Muscle of back (tissue), 11 donors: ENCODE results near the gene C22orf42. TPM values are rescaled to one million over a fixed set of nuclear protein-coding genes. Genes with fewer than 3 reads are reported as not detected.
A peak's percentile ranks its signal among the peaks of the same experiment; 100 is the strongest.
"Not testable (repeated sequence)": the region's sequence is repeated elsewhere in the genome, so short reads cannot be mapped to it uniquely, and the experiment has no call there.

Experiments
- DNase-seq, 3 donors: peaks; one replicate each; pipeline versions ENCODE4 v3.0.0 to v3.0.0-alpha.2; 2013
- polyA plus RNA-seq, 10 donors: library from polyadenylated mRNA; unstranded; fragments of 120-200 nt; gene quantifications; one replicate each; pipeline ENCODE4 v1.2.1, GENCODE V29; 2013; ENCODE audit not compliant: insufficient read length in 10 of 10

Gene C22orf42
- polyA plus RNA-seq, 10 donors, result 0.29 TPM; not detected in 9

GRCh38 chr22:32136881-32137280 is 22.2 kb downstream of the C22orf42 start:
- DNase-seq, result not testable (repeated sequence)

GRCh38 chr22:32135958-32136357 is 23.1 kb downstream of the C22orf42 start:
- DNase-seq, result peak in 1 of 3 donors; percentile 16

- not testable (repeated sequence) for DNase-seq
Measured at GRCh38 chr22:32134796-32135195, 24.3 kb downstream of the C22orf42 start.

- DNase-seq, result no peak
Measured at GRCh38 chr22:32132783-32133182, 26.3 kb downstream of the C22orf42 start.

GRCh38 chr22:32132126-32132525 is 27.0 kb downstream of the C22orf42 start:
- no peak for DNase-seq

- DNase-seq, result no peak
Measured at GRCh38 chr22:32130464-32130863, 28.6 kb downstream of the C22orf42 start.

GRCh38 chr22:32127904-32128303 is 31.2 kb downstream of the C22orf42 start:
- DNase-seq, result no peak

- no peak for DNase-seq
Measured at GRCh38 chr22:32123657-32124056, 35.4 kb downstream of the C22orf42 start.

- no peak for DNase-seq
Measured at GRCh38 chr22:32122899-32123298, 36.2 kb downstream of the C22orf42 start.

GRCh38 chr22:32120603-32121002 is 38.5 kb downstream of the C22orf42 start:
- no peak for DNase-seq

- DNase-seq, result no peak
Measured at GRCh38 chr22:32119568-32120235, 39.4 kb downstream of the C22orf42 start.

GRCh38 chr22:32112380-32112779 is 46.7 kb downstream of the C22orf42 start:
- DNase-seq, result no peak

GRCh38 chr22:32106930-32107329 is 52.2 kb downstream of the C22orf42 start:
- peak in 1 of 3 donors; percentile 23 for DNase-seq

GRCh38 chr22:32103658-32104315 is 55.3 kb downstream of the C22orf42 start:
- DNase-seq, result no peak

- no peak for DNase-seq
Measured at GRCh38 chr22:32100711-32101110, 58.4 kb downstream of the C22orf42 start.

Other genes starting within 250 kb of the C22orf42 start
- gene YWHAH, start 214.8 kb downstream of the C22orf42 start, polyA plus RNA-seq, result 100 to 1,000 TPM in 8 of 10 donors, 10 to 100 TPM in 2; 88.7 to 126 (median 103) TPM
- 1 to 10 TPM; 1.5 to 6.1 (median 2.3) TPM for gene SLC5A1, start 116.0 kb downstream of the C22orf42 start, polyA plus RNA-seq
- under 1 TPM in 1 of 10 donors, not detected in 9; 0.14 TPM for gene RFPL2, start 45.8 kb upstream of the C22orf42 start, polyA plus RNA-seq
- gene SLC5A4, start 96.0 kb upstream of the C22orf42 start, polyA plus RNA-seq, result 1 to 10 TPM in 1 of 10 donors, under 1 TPM in 9; 0.36 to 2.1 (median 0.58) TPM
- not detected for gene RFPL3, start 198.6 kb upstream of the C22orf42 start, polyA plus RNA-seq